ENCODE results near the gene SNCG.

GRCh38 chr10:86970162-86970981, 12.0 kb downstream of the SNCG start:
- TF ChIP-seq CTCF (conservative IDR thresholded peaks at IDR 0.05) (no peak), EZH2 (IDR thresholded peaks at IDR 0.05; ENCODE audit: low read depth) (no peak)

Measured in PC-9 (cell line).